ENCODE results near the gene PDZD4.

Gene PDZD4

GRCh38 chrX:153777261-153778090 lies 52.9 kb downstream of the PDZD4 start:
- no peak overlapping the region for H3K4me3 ChIP-seq (replicated peaks; ENCODE audit: low read depth, low read length)
- no peak for DNase-seq (ENCODE audit: extremely low read depth, low read depth)
- no peak for TF ChIP-seq CTCF (IDR thresholded peaks at IDR 0.05; ENCODE audit: low read depth, low read length, missing control alignments)

GRCh38 chrX:153776611-153777045 lies 53.7 kb downstream of the PDZD4 start:
- no peak for TF ChIP-seq CTCF (IDR thresholded peaks at IDR 0.05; ENCODE audit: low read depth, low read length, missing control alignments)
- no peak for DNase-seq (ENCODE audit: extremely low read depth, low read depth)
- no peak overlapping the region for H3K4me3 ChIP-seq (replicated peaks; ENCODE audit: low read depth, low read length)

- TF ChIP-seq CTCF (IDR thresholded peaks at IDR 0.05; ENCODE audit: low read depth, low read length, missing control alignments): no peak
- H3K4me3 ChIP-seq (replicated peaks; ENCODE audit: low read depth, low read length): no peak overlapping the region
- DNase-seq (ENCODE audit: extremely low read depth, low read depth): no peak
Observed at GRCh38 chrX:153776120-153776599, 54.2 kb downstream of the PDZD4 start.

- H3K4me3 ChIP-seq (replicated peaks; ENCODE audit: low read depth, low read length): no peak overlapping the region
- no peak for TF ChIP-seq CTCF (IDR thresholded peaks at IDR 0.05; ENCODE audit: low read depth, low read length, missing control alignments)
- DNase-seq (ENCODE audit: extremely low read depth, low read depth): no peak
Observed at GRCh38 chrX:153775293-153776119, 54.8 kb downstream of the PDZD4 start.

- H3K4me3 ChIP-seq (replicated peaks; ENCODE audit: low read depth, low read length): no peak overlapping the region
- DNase-seq (ENCODE audit: extremely low read depth, low read depth): no peak
- TF ChIP-seq CTCF (IDR thresholded peaks at IDR 0.05; ENCODE audit: low read depth, low read length, missing control alignments): no peak
Observed at GRCh38 chrX:153774576-153775292, 55.6 kb downstream of the PDZD4 start.

GRCh38 chrX:153773741-153774575 lies 56.4 kb downstream of the PDZD4 start:
- no peak for DNase-seq (ENCODE audit: extremely low read depth, low read depth)
- no peak for TF ChIP-seq CTCF (IDR thresholded peaks at IDR 0.05; ENCODE audit: low read depth, low read length, missing control alignments)

More at GRCh38 chrX:153773741-153774575, 56.4 kb downstream of the PDZD4 start:
- H3K4me3 ChIP-seq (replicated peaks; ENCODE audit: low read depth, low read length): no peak overlapping the region

Measured in HFF-Myc (cell line).